ENCODE data around the gene KANSL1.

KANSL1 gene

DNA sequence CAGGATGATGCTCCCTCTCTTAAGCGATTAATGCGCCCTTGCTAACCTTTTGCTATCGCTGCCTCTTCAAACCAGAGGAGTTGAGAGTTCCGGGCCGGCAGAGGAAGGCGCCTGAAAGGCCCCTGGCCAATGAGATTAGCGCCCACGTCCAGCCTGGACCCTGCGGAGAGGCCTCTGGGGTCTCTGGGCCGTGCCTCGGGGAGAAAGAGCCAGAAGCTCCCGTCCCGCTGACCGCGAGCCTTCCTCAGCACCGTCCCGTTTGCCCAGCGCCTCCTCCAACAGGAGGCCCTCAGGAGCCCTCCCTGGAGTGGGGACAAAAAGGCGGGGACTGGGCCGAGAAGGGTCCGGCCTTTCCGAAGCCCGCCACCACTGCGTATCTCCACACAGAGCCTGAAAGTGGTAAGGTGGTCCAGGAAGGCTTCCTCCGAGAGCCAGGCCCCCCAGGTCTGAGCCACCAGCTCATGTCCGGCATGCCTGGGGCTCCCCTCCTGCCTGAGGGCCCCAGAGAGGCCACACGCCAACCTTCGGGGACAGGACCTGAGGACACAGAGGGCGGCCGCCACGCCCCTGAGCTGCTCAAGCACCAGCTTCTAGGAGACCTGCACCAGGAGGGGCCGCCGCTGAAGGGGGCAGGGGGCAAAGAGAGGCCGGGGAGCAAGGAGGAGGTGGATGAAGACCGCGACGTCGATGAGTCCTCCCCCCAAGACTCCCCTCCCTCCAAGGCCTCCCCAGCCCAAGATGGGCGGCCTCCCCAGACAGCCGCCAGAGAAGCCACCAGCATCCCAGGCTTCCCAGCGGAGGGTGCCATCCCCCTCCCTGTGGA lies 210.2 kb downstream of the KANSL1 start:
- H3K4me3 ChIP-seq (ENCODE audit: control insufficient read depth, low read depth, low read length) = no peak overlapping the region
- TF ChIP-seq, protein P1, sequence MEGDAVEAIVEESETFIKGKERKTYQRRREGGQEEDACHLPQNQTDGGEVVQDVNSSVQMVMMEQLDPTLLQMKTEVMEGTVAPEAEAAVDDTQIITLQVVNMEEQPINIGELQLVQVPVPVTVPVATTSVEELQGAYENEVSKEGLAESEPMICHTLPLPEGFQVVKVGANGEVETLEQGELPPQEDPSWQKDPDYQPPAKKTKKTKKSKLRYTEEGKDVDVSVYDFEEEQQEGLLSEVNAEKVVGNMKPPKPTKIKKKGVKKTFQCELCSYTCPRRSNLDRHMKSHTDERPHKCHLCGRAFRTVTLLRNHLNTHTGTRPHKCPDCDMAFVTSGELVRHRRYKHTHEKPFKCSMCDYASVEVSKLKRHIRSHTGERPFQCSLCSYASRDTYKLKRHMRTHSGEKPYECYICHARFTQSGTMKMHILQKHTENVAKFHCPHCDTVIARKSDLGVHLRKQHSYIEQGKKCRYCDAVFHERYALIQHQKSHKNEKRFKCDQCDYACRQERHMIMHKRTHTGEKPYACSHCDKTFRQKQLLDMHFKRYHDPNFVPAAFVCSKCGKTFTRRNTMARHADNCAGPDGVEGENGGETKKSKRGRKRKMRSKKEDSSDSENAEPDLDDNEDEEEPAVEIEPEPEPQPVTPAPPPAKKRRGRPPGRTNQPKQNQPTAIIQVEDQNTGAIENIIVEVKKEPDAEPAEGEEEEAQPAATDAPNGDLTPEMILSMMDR (conservative IDR thresholded peaks at IDR 0.05; ENCODE audit: control insufficient read depth, insufficient read depth, low read depth, low read length) = no peak
- no peak for DNase-seq (ENCODE audit: low read depth)

DNA sequence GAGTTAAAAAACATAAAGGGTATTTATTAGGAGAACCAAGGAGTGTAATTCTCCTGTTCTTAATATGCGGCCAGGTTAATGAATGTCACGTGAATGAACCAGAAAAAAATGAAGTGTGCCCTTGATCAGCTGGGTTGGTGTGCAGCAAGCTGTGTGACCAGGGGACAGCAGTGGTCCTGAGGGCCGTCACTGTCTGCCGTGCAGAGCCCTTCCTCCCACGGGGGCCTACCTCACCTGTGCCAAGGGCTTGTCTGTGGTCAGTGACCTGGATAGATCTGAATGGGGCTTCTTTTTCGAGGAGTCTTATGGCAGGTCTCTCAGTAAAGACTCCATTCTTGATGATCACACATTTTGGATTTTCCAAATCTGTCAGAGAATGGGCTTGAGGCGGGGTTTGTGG lies 211.9 kb downstream of the KANSL1 start:
- TF ChIP-seq, protein P1 (conservative IDR thresholded peaks at IDR 0.05; ENCODE audit: control insufficient read depth, insufficient read depth, low read depth, low read length) = no peak
- DNase-seq (ENCODE audit: low read depth) = no peak
- H3K4me3 ChIP-seq (ENCODE audit: control insufficient read depth, low read depth, low read length) = no peak overlapping the region

DNA sequence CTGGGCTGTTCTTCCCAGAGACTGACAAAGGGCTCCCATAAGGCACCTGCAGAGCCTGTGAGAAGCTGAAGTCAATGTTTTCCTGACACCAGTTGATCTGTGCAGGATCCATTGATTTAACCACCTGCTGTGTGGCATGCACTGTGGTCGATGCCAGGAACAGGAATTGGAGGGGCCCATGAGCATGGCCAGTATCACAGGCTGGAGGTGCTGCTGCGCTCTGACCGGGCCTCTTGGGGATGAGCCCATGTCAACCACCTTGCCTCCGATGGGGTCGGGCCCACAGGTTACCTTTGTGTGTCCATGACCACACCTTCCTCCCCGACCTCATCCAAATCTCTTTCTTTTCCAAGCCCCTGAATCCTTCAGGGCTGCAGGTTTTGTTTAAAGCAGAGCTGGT lies 212.4 kb downstream of the KANSL1 start:
- DNase-seq (ENCODE audit: low read depth) = no peak

More for the DNA sequence above, 212.4 kb downstream of the KANSL1 start:
- TF ChIP-seq, protein P1 (conservative IDR thresholded peaks at IDR 0.05; ENCODE audit: control insufficient read depth, insufficient read depth, low read depth, low read length) = no peak
- H3K4me3 ChIP-seq (ENCODE audit: control insufficient read depth, low read depth, low read length) = no peak overlapping the region

Data from fibroblast of mammary gland (primary cell).